ENCODE results near the gene CSNK1D. TPM values are rescaled to one million over a fixed set of nuclear protein-coding genes. Genes with fewer than 3 reads are reported as not detected.

The CSNK1D gene
- total RNA-seq, 1 donor = 57.0 TPM

GRCh38 chr17:82228278-82228841 is 45.1 kb downstream of the CSNK1D start:
- no peak for TF ChIP-seq CTCF (IDR thresholded peaks at IDR 0.05; ENCODE audit: insufficient read depth, low read depth, low read length)
- DNase-seq (ENCODE audit: low read depth) = peak; percentile 34
- H3K4me3 ChIP-seq (ENCODE audit: low read depth, low read length) = peak overlapping the region; percentile 54

DNA sequence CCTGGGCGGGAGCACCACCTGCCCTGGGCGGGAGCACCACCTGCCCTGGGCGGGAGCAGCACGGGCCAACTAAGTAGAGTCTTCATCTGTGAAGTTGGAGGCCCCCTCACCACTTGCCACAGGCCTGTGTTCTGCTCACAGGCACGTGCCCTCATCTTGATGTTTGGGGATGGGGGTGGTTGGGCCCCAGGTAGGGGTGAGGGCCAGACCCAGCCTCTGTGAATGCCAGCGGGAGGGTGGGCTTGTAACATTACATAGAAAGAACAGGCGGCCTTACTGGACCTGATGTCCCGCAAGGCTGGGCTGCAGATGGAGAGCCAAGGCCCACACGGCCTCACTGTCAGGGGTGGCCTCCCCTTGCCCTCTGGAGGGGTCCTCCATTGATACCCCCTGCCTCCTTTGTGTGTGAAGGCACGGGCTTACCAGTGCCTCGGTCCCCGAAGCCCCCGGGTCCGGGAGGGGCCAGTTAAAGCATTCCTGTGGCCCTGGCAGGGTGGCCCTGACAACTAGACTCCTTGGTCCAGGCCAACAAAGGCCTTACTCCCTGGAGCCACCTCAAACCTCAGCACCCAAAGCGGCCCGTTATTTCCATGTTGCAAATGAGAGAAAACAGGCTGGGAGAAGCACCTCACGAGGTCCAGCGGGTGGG is 45.7 kb downstream of the CSNK1D start:
- H3K4me3 ChIP-seq (ENCODE audit: low read depth, low read length) = peak overlapping the region; percentile 54
- TF ChIP-seq CTCF (IDR thresholded peaks at IDR 0.05; ENCODE audit: insufficient read depth, low read depth, low read length) = no peak
- DNase-seq (ENCODE audit: low read depth) = no peak

DNA sequence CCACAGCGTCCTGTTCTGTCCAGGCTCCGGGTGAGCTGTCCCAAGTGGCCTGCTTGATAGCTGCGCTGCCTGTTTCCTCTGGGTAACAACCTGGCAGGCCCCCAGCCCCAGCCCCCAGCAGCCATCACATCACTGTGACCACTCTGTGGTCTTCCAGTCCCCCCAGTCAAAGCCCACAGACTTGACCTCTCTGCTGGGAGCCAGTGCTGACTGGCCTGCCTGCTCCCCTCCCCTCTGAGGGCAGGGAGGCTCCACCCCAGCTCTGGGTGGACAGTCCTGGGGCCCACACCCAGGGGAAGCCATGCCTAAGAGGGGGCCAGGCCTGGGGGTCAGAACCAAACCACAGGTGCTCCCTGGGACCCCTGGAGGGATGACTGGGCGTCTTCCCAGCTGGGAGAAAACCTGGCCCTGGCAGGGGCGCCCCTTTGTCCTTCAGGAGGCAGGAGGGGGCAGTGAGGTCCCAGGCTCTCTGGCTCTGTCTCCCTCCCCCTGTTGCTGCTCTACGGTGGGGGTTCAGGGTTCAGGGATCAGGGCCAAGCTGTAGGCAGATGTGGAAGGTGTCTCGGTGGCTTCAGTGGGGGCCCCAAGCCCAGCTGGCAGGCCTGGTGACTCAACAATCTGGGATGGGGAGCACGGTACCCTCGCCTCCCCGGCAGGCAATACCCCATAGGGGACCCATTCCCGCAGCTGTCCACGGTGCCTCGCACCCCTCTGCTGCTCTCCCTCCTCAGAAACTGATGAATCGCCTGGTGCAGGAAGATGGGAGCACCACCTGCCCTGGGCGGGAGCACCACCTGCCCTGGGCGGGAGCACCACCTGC is 46.5 kb downstream of the CSNK1D start:
- DNase-seq (ENCODE audit: low read depth) = no peak

GRCh38 chr17:82226146-82226808 is 47.2 kb downstream of the CSNK1D start:
- TF ChIP-seq CTCF (IDR thresholded peaks at IDR 0.05; ENCODE audit: insufficient read depth, low read depth, low read length) = no peak
- no peak overlapping the region for H3K4me3 ChIP-seq (ENCODE audit: low read depth, low read length)
- no peak for DNase-seq (ENCODE audit: low read depth)

More for the DNA sequence above, 46.5 kb downstream of the CSNK1D start:
- no peak overlapping the region for H3K4me3 ChIP-seq (ENCODE audit: low read depth, low read length)
- TF ChIP-seq CTCF (IDR thresholded peaks at IDR 0.05; ENCODE audit: insufficient read depth, low read depth, low read length) = no peak

- TF ChIP-seq CTCF (IDR thresholded peaks at IDR 0.05; ENCODE audit: insufficient read depth, low read depth, low read length) = no peak
- H3K4me3 ChIP-seq (ENCODE audit: low read depth, low read length) = no peak overlapping the region
- no peak for DNase-seq (ENCODE audit: low read depth)
These were observed 48.0 kb downstream of the CSNK1D start for GRCh38 chr17:82225368-82226029.

DNA sequence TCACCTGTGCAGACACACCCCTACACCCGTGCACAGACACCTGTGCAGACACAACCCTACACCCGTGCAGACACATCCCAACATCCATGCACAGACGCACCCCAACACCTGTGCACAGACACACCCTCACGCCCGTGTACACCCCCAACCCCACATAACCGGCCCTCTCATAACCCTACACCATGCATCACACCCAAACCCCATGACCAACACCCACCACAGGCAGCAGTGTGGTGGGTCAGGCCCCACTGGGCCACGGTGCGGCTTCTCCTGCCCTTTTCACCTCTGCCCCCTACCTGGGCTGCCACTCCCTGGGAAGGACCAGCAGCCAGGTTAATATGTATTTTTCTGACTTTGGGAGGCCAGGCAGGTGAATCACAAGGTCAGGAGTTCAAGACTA is 48.8 kb downstream of the CSNK1D start:
- no peak for DNase-seq (ENCODE audit: low read depth)
- no peak for TF ChIP-seq CTCF (IDR thresholded peaks at IDR 0.05; ENCODE audit: insufficient read depth, low read depth, low read length)
- H3K4me3 ChIP-seq (ENCODE audit: low read depth, low read length) = no peak overlapping the region
